Limb (tissue), 2 donors: ENCODE measurements around the gene DGKB.

Experiments
- DNase-seq, 2 donors: peaks; one replicate each; pipeline ENCODE4 v3.0.0-alpha.2; 2016; ENCODE audit errors: extremely low spot score in 2 of 2

Gene DGKB

GRCh38 chr7:14137676-14138075 is 764.9 kb downstream of the DGKB start:
- no peak for DNase-seq

DNA sequence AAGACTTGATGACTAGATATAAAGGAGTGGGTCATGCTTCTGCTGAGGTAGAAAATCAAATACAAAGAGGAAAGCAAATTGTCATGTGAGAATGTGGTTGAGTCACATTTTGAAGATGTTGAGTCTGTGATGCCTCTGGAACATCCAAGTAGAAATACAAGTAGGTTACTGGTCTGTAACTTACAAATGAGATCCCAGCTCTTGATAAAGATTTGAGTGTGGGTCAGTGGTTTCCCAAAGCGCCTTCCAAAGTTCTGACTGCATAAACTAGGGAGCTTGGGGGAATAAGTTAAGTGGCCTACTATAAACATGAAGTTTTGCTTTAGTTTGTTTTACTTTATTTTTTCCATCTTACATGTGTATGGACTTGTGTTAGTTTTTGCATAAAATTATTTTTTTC is 768.8 kb downstream of the DGKB start:
- no peak for DNase-seq

- DNase-seq, result no peak
These were observed 776.6 kb downstream of the DGKB start for GRCh38 chr7:14125998-14126397.

GRCh38 chr7:14124716-14125115 is 777.8 kb downstream of the DGKB start:
- no peak for DNase-seq

DNA sequence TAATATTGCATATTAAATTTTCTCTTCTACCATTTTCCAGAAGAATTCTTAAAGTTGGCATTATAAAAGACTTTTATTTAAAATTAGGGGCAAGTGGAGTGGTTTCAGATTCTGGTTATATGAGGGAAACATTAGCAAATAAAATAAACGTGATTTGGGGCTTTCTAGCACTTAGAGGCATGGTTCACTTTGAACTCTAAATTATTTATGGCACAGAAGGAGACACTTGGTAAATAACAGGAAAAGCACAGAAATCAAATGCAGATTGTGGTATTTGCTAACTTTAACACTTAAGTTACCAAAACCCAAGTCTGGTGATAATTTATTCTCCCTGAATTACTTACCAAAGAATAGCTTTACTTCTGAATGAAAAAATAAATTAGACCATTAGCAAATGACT is 778.6 kb downstream of the DGKB start:
- DNase-seq, result no peak

DNA sequence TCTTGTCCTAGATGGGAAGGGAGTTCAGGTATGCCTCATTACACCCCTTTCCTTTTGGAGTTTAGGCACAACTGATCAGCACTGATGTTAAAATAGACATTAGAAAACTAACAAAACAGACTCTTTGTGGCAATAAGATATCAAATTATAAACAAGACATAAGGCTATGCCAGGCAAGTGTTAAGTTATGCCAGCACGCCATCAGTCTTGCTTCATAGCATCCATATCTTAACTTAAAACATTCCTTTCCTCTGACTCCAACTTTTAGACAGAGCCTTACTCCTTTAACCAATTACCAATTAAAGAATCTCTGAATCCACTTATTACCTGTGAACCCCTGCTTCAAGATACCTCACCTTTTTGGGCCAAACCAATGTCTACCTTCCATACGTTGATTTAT is 786.9 kb downstream of the DGKB start:
- DNase-seq, result no peak

GRCh38 chr7:14104861-14105260 is 797.7 kb downstream of the DGKB start:
- DNase-seq, result no peak

DNA sequence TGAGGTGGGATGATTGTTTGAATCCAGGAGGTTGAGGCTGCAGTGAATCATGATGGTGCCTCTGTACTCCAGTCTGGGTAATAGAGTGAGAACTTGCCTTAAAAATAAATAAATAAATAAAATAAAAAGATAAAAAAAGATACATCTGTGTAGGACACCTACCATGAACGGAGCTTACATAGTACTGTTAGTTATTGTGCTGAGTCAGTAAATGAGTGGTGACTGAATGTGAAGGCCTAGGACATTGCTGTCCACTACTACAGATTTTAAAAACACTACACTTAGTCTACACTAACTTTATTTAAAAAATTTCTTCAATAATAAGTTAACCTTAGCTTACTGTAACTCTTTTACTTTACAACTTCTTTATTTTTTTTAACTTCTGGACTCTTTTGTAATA is 806.4 kb downstream of the DGKB start:
- DNase-seq, result no peak

GRCh38 chr7:14095233-14095950 is 807.2 kb downstream of the DGKB start:
- DNase-seq, result no peak
